ENCODE data around the gene ARHGEF11. TPM values are rescaled to one million over a fixed set of nuclear protein-coding genes. Genes with fewer than 3 reads are reported as not detected.
"Not testable (repeated sequence)": the region's sequence is repeated elsewhere in the genome, so short reads cannot be mapped to it uniquely, and the experiment has no call there.

ARHGEF11 gene
- total and polyA plus RNA-seq, 8 donors = 9.1 to 21.0 (median 12.3) TPM

- TF ChIP-seq, protein P1, sequence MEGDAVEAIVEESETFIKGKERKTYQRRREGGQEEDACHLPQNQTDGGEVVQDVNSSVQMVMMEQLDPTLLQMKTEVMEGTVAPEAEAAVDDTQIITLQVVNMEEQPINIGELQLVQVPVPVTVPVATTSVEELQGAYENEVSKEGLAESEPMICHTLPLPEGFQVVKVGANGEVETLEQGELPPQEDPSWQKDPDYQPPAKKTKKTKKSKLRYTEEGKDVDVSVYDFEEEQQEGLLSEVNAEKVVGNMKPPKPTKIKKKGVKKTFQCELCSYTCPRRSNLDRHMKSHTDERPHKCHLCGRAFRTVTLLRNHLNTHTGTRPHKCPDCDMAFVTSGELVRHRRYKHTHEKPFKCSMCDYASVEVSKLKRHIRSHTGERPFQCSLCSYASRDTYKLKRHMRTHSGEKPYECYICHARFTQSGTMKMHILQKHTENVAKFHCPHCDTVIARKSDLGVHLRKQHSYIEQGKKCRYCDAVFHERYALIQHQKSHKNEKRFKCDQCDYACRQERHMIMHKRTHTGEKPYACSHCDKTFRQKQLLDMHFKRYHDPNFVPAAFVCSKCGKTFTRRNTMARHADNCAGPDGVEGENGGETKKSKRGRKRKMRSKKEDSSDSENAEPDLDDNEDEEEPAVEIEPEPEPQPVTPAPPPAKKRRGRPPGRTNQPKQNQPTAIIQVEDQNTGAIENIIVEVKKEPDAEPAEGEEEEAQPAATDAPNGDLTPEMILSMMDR (IDR thresholded peaks at IDR 0.05) = peak in 2 of 4 donors; percentile 28 to 39
- DNase-seq (peak; percentile 34 to 88 (median 64)), ATAC-seq (peak; percentile 65 to 89 (median 80)), FAIRE-seq (no peak)
- H3K27ac ChIP-seq = no peak overlapping the region
- intact Hi-C loops (cut with DNase I) = no loop called here
- H3K27me3 ChIP-seq = peaks cover 0 to 12% (median 2%) of the 10 kb centered on the region in 4 donors
- peaks cover 0 to 9% (median 0%) of the 10 kb centered on the region in 3 donors for H3K4me1 ChIP-seq
- no peaks in the 10 kb centered on the region for H3K36me3 ChIP-seq
- 5 to 7% methylated on average over 62 to 64 of the region's 64 CpGs for WGBS, 2 donors
- H3K4me3 ChIP-seq = peak overlapping the region in 1 of 4 donors; percentile 36
- H3K9me3 ChIP-seq = no peaks in the 10 kb centered on the region
Measured at GRCh38 chr1:156927215-156928042, 118.1 kb downstream of the ARHGEF11 start.

GRCh38 chr1:156926695-156927094 is 118.8 kb downstream of the ARHGEF11 start:
- ATAC-seq; intact Hi-C loops (cut with DNase I); FAIRE-seq: not testable (repeated sequence)

GRCh38 chr1:156926175-156926574 is 119.4 kb downstream of the ARHGEF11 start:
- H3K27me3 ChIP-seq = peaks cover 0 to 12% (median 2%) of the 10 kb centered on the region in 4 donors
- 30 to 36% methylated on average over 3 of the region's 3 CpGs for WGBS, 2 donors
- ATAC-seq = peak in 1 of 4 donors; percentile 10

More at GRCh38 chr1:156926695-156927094, 118.8 kb downstream of the ARHGEF11 start:
- 74 to 80% methylated on average over 6 of the region's 6 CpGs for WGBS, 2 donors
- peaks cover 0 to 12% (median 2%) of the 10 kb centered on the region in 4 donors for H3K27me3 ChIP-seq
- DNase-seq, H3K36me3 ChIP-seq, H3K4me1 ChIP-seq, H3K27ac ChIP-seq, H3K9me3 ChIP-seq, H3K4me3 ChIP-seq: not testable (repeated sequence)

DNA sequence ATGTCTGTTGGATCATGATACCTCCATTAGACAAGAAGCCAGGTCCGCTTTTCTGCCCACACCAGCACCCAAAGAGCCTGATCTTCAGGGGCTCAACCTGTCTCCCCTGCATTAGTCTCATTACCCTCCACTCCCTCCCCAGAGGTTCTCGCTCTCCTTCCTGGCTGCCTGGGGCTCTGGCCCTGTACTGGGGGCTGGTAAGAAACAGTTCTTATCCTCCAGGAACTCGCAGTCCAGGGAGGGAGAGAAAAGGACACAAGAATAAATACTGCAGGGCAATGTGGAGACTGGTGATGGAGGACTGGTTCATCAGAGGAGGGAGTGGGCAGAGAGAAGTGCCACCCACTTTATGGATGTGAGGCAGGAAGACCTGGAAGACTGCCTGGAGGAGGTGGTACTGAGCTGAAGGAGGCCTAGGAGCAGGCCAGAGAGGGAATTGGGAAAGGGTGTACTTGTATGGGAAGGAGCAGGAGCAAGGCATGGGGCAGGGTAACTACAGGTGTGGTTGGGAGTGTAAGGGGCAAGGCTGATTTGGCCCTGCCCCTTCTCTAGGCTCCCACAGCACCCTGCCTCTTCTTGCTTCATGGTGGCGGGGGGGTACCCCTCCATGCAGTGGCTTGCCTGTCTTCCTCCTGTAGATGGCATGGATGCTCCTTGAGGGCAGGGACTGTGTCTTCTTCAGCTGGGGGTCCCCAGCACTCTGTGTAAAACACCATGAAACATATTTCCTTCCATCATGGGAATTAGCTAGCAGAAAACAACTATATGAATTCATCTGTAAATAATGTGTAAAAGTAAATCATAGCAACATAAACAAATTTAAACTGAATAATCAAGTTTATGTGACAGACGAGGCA is 120.2 kb downstream of the ARHGEF11 start:
- H3K27me3 ChIP-seq = peaks cover 0 to 12% (median 3%) of the 10 kb centered on the region in 4 donors
- DNase-seq (peak in 1 of 6 donors; percentile 11), ATAC-seq (no peak), FAIRE-seq (no peak)
- no peaks in the 10 kb centered on the region for H3K9me3 ChIP-seq
- no peaks in the 10 kb centered on the region for H3K36me3 ChIP-seq
- TF ChIP-seq, protein P1 (IDR thresholded peaks at IDR 0.05) = no peak
- intact Hi-C loops (cut with DNase I) = no loop called here
- no peak overlapping the region for H3K4me3 ChIP-seq
- WGBS, 2 donors = 79 to 85% methylated on average over 5 of the region's 5 CpGs
- peaks cover 0 to 13% (median 0%) of the 10 kb centered on the region in 3 donors for H3K4me1 ChIP-seq
- H3K27ac ChIP-seq = no peak overlapping the region

More at GRCh38 chr1:156926175-156926574, 119.4 kb downstream of the ARHGEF11 start:
- Histone ChIP-seq H3K36me3 (no peaks in the 10 kb centered on the region), H3K4me1 (peaks cover 0 to 9% (median 0%) of the 10 kb centered on the region in 3 donors), H3K4me3 (no peak overlapping the region), H3K9me3 (no peaks in the 10 kb centered on the region), H3K27ac (no peak overlapping the region)
- intact Hi-C loops (cut with DNase I) = no loop called here
- peak in 2 of 6 donors; percentile 46 to 47 for DNase-seq
- no peak for FAIRE-seq
- TF ChIP-seq, protein P1 (IDR thresholded peaks at IDR 0.05) = no peak

Data from pancreas (tissue), 10 donors.